Uterus (tissue), 4 donors: ENCODE measurements around the gene AATF. TPM values are rescaled to one million over a fixed set of nuclear protein-coding genes. Genes with fewer than 3 reads are reported as not detected.

Experiments used
- DNase-seq, 2 donors: peaks; one replicate each; pipeline ENCODE4 v3.0.0-alpha.2; 2019 to 2020
- H3K27ac ChIP-seq, 2 donors: fragments of 200-600 bp; sonication (generic); 1 replicate in 1 of 2; 2 replicates in 1 of 2; pipeline ENCODE4 v1.5.1; 2016 to 2018
- H3K27me3 ChIP-seq, 2 donors: fragments of 200-600 bp; sonication (generic); one replicate each; pipeline ENCODE4 v1.5.1; 2018 to 2019; ENCODE audit warnings: control low read depth in 1 of 2
- H3K36me3 ChIP-seq, 2 donors: fragments of 200-600 bp; sonication (generic); one replicate each; pipeline ENCODE4 v1.5.1; 2019; ENCODE audit warnings: control low read depth in 1 of 2
- H3K4me1 ChIP-seq, 2 donors: fragments of 200-600 bp; sonication (generic); one replicate each; pipeline ENCODE4 v1.5.1; 2018 to 2019; ENCODE audit warnings: control low read depth in 1 of 2
- H3K4me3 ChIP-seq, 2 donors: fragments of 200-600 bp; sonication (generic); 1 replicate in 1 of 2; 2 replicates in 1 of 2; pipeline ENCODE4 v1.5.1; 2018 to 2019; ENCODE audit warnings: mild to moderate bottlenecking in 1 of 2
- H3K9me3 ChIP-seq, 2 donors: fragments of 200-600 bp; sonication (generic); one replicate each; pipeline ENCODE4 v1.5.1; 2019; ENCODE audit warnings: control low read depth in 1 of 2
- POLR2A ChIP-seq, 2 donors: fragments of 450-650 bp; IDR thresholded peaks; one replicate each; pipeline ENCODE4 v1.6.1; 2016; ENCODE audit warnings: antibody characterized with exemption in 2 of 2, mild to moderate bottlenecking in 1 of 2, moderate library complexity in 1 of 2
- intact Hi-C: fragments of 100-400 bp; cut with DNase I; formaldehyde crosslinking; loops from one replicate; pipeline ENCODE4 v1.15.1; 2023; ENCODE audit warnings: low total_unique reads
- total RNA-seq, 4 donors: library from RNA; depleted of rRNA in 3 of 4; stranded (reverse); fragments of >200 nt in 3 of 4; gene quantifications; one replicate each; pipeline versions ENCODE4 v1.1.0 to v1.2.4, GENCODE V29; 2014 to 2023
- TF ChIP-seq, protein P1 (sequence below), 4 experiments: fragments of 200-600 bp in 2 of 4; fragments of 450-650 bp in 2 of 4; sonication (generic) in 2 of 4; IDR thresholded peaks; one replicate each; pipeline ENCODE4 v1.5.1; 2016 to 2019; ENCODE audit warnings: antibody characterized with exemption in 4 of 4, mild to moderate bottlenecking in 2 of 4, moderate library complexity in 1 of 4
- donor health status: DM: yes; HTN: yes; CAD: no.

Gene AATF
- total RNA-seq, 4 donors from 2014 or later = 10.0 to 48.2 (median 30.3) TPM

- no peak overlapping the region for H3K4me3 ChIP-seq
- DNase-seq = no peak
- H3K27ac ChIP-seq = no peak overlapping the region
- intact Hi-C loops = no loop called here
- H3K4me1 ChIP-seq = no peaks in the 10 kb centered on the region
- H3K9me3 ChIP-seq = no peaks in the 10 kb centered on the region
- H3K27me3 ChIP-seq = no peaks in the 10 kb centered on the region
- no peaks in the 10 kb centered on the region for H3K36me3 ChIP-seq
- TF ChIP-seq, protein P1, sequence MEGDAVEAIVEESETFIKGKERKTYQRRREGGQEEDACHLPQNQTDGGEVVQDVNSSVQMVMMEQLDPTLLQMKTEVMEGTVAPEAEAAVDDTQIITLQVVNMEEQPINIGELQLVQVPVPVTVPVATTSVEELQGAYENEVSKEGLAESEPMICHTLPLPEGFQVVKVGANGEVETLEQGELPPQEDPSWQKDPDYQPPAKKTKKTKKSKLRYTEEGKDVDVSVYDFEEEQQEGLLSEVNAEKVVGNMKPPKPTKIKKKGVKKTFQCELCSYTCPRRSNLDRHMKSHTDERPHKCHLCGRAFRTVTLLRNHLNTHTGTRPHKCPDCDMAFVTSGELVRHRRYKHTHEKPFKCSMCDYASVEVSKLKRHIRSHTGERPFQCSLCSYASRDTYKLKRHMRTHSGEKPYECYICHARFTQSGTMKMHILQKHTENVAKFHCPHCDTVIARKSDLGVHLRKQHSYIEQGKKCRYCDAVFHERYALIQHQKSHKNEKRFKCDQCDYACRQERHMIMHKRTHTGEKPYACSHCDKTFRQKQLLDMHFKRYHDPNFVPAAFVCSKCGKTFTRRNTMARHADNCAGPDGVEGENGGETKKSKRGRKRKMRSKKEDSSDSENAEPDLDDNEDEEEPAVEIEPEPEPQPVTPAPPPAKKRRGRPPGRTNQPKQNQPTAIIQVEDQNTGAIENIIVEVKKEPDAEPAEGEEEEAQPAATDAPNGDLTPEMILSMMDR (IDR thresholded peaks at IDR 0.05) = no peak
- no peak for TF ChIP-seq POLR2A (IDR thresholded peaks at IDR 0.05)
Observed at GRCh38 chr17:36999471-36999870, 50.7 kb downstream of the AATF start.

GRCh38 chr17:37016780-37017179 lies 68.0 kb downstream of the AATF start:
- Histone ChIP-seq H3K27me3 (no peaks in the 10 kb centered on the region), H3K9me3 (no peaks in the 10 kb centered on the region), H3K4me1 (no peaks in the 10 kb centered on the region), H3K4me3 (no peak overlapping the region), H3K27ac (no peak overlapping the region), H3K36me3 (no peaks in the 10 kb centered on the region)
- intact Hi-C loops = no loop called here
- DNase-seq = no peak
- TF ChIP-seq POLR2A (IDR thresholded peaks at IDR 0.05) = no peak
- TF ChIP-seq, protein P1 (IDR thresholded peaks at IDR 0.05) = no peak

GRCh38 chr17:37017404-37017803 lies 68.7 kb downstream of the AATF start:
- no peaks in the 10 kb centered on the region for H3K4me1 ChIP-seq
- no peaks in the 10 kb centered on the region for H3K27me3 ChIP-seq
- no peaks in the 10 kb centered on the region for H3K36me3 ChIP-seq
- intact Hi-C loops = no loop called here
- H3K9me3 ChIP-seq = no peaks in the 10 kb centered on the region
- no peak for DNase-seq
- H3K27ac ChIP-seq = no peak overlapping the region
- H3K4me3 ChIP-seq = no peak overlapping the region
- no peak for TF ChIP-seq POLR2A (IDR thresholded peaks at IDR 0.05)
- TF ChIP-seq, protein P1 (IDR thresholded peaks at IDR 0.05) = no peak

GRCh38 chr17:37019117-37019740 lies 70.5 kb downstream of the AATF start:
- Histone ChIP-seq H3K4me1 (no peaks in the 10 kb centered on the region), H3K36me3 (no peaks in the 10 kb centered on the region), H3K9me3 (no peaks in the 10 kb centered on the region), H3K4me3 (no peak overlapping the region), H3K27ac (no peak overlapping the region), H3K27me3 (no peaks in the 10 kb centered on the region)
- DNase-seq = no peak
- no peak for TF ChIP-seq POLR2A (IDR thresholded peaks at IDR 0.05)
- TF ChIP-seq, protein P1 (IDR thresholded peaks at IDR 0.05) = no peak
- intact Hi-C loops = no loop called here

DNA sequence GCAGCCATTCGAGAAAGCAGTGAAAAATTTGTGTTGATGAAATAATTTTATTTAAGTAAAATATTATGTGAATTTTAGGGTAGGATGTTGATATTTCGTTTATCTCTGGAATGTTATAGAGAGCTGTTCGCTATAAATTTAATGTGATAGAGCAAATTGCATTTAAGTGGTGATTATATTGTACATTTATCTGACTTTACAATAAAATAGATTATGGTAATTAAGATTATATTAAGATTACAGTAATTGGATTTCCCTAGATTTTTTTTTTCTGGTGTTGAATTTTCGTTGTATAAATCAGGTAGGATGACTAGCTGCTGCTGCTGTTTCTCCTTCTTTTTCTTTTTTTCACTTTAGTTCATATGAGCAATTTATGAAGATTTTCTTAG lies 71.0 kb downstream of the AATF start:
- H3K27ac ChIP-seq = no peak overlapping the region
- H3K4me3 ChIP-seq = no peak overlapping the region
- TF ChIP-seq, protein P1 (IDR thresholded peaks at IDR 0.05) = no peak
- no peak for TF ChIP-seq POLR2A (IDR thresholded peaks at IDR 0.05)
- no peaks in the 10 kb centered on the region for H3K27me3 ChIP-seq
- DNase-seq = no peak
- no peaks in the 10 kb centered on the region for H3K36me3 ChIP-seq
- intact Hi-C loops = no loop called here
- no peaks in the 10 kb centered on the region for H3K4me1 ChIP-seq
- no peaks in the 10 kb centered on the region for H3K9me3 ChIP-seq
